Osteoblast (primary cell): ENCODE measurements around the gene MICU1. TPM values are rescaled to one million over a fixed set of nuclear protein-coding genes. Genes with fewer than 3 reads are reported as not detected.
"Not testable (repeated sequence)": the region's sequence is repeated elsewhere in the genome, so short reads cannot be mapped to it uniquely, and the experiment has no call there.

Source experiments
- DNase-seq: peaks from one replicate; pipeline ENCODE4 v3.0.0; 2011; ENCODE audit warnings: low spot score, mixed read lengths; ENCODE audit not compliant: insufficient read length; ENCODE audit errors: missing footprints
- H2AFZ ChIP-seq: 2 replicates; pipeline ENCODE4 v1.6.0; 2011; ENCODE audit warnings: mild to moderate bottlenecking, low read length
- H3K27ac ChIP-seq: 2 replicates; pipeline ENCODE4 v1.5.1; 2011; ENCODE audit warnings: mild to moderate bottlenecking, low read depth, low read length, moderate library complexity
- H3K27me3 ChIP-seq: 2 replicates; pipeline ENCODE4 v1.6.0; 2012; ENCODE audit warnings: mild to moderate bottlenecking, control low read depth, inconsistent platforms, low read length, moderate library complexity; ENCODE audit not compliant: insufficient read depth
- H3K36me3 ChIP-seq: 2 replicates; pipeline ENCODE4 v1.5.1; 2011; ENCODE audit warnings: mild to moderate bottlenecking, low read length, control low read depth, moderate library complexity; ENCODE audit not compliant: insufficient read depth
- H3K4me1 ChIP-seq: 2 replicates; pipeline ENCODE4 v1.5.1; 2011; ENCODE audit warnings: mild to moderate bottlenecking, low read length, control low read depth, moderate library complexity; ENCODE audit not compliant: insufficient read depth
- H3K4me2 ChIP-seq: 2 replicates; pipeline ENCODE4 v1.6.0; 2011; ENCODE audit warnings: mild to moderate bottlenecking, low read length; ENCODE audit not compliant: insufficient read depth
- H3K4me3 ChIP-seq: fragments of 200-600 bp; sonication (generic); 3 replicates; pipeline ENCODE4 v1.5.1; 2012; ENCODE audit warnings: mild to moderate bottlenecking, low read length, inconsistent platforms; ENCODE audit not compliant: insufficient read depth
- H3K79me2 ChIP-seq: 2 replicates; pipeline ENCODE4 v1.6.0; 2012; ENCODE audit warnings: mild to moderate bottlenecking, low read length, control low read depth, inconsistent platforms; ENCODE audit not compliant: insufficient read depth
- H3K9me3 ChIP-seq: 2 replicates; pipeline ENCODE4 v1.5.1; 2011; ENCODE audit warnings: low read depth, low read length, control low read depth
- H4K20me1 ChIP-seq: 2 replicates; pipeline ENCODE4 v1.6.0; 2012; ENCODE audit warnings: mild to moderate bottlenecking, low read length, control low read depth; ENCODE audit not compliant: insufficient read depth
- total RNA-seq: library from RNA; depleted of rRNA; stranded (reverse); fragments of >200 nt; gene quantifications from 2 replicates; pipeline ENCODE4 v1.2.3, GENCODE V29; 2012
- TF ChIP-seq, protein P1 (sequence below): IDR thresholded peaks from 2 replicates; pipeline ENCODE4 v1.5.1; 2011; ENCODE audit warnings: mild to moderate bottlenecking, low read depth, low read length, moderate library complexity; ENCODE audit errors: extremely low read depth

Gene MICU1
- total RNA-seq, 1 donor, result 79.6 TPM

GRCh38 chr10:72649291-72649690, 23.4 kb upstream of the MICU1 start:
- no peaks in the 10 kb centered on the region for H3K36me3 ChIP-seq
- H3K27ac ChIP-seq, result no peak overlapping the region
- no peaks in the 10 kb centered on the region for H3K4me1 ChIP-seq
- H3K79me2 ChIP-seq, result no peaks in the 10 kb centered on the region
- no peak overlapping the region for H3K4me3 ChIP-seq
- H3K9me3 ChIP-seq, result no peaks in the 10 kb centered on the region
- no peaks in the 10 kb centered on the region for H4K20me1 ChIP-seq
- H3K4me2 ChIP-seq, result no peak overlapping the region
- no peak overlapping the region for H2AFZ ChIP-seq
- DNase-seq, result no peak
- TF ChIP-seq, protein P1, sequence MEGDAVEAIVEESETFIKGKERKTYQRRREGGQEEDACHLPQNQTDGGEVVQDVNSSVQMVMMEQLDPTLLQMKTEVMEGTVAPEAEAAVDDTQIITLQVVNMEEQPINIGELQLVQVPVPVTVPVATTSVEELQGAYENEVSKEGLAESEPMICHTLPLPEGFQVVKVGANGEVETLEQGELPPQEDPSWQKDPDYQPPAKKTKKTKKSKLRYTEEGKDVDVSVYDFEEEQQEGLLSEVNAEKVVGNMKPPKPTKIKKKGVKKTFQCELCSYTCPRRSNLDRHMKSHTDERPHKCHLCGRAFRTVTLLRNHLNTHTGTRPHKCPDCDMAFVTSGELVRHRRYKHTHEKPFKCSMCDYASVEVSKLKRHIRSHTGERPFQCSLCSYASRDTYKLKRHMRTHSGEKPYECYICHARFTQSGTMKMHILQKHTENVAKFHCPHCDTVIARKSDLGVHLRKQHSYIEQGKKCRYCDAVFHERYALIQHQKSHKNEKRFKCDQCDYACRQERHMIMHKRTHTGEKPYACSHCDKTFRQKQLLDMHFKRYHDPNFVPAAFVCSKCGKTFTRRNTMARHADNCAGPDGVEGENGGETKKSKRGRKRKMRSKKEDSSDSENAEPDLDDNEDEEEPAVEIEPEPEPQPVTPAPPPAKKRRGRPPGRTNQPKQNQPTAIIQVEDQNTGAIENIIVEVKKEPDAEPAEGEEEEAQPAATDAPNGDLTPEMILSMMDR, result no peak
- H3K27me3 ChIP-seq, result no peaks in the 10 kb centered on the region

DNA sequence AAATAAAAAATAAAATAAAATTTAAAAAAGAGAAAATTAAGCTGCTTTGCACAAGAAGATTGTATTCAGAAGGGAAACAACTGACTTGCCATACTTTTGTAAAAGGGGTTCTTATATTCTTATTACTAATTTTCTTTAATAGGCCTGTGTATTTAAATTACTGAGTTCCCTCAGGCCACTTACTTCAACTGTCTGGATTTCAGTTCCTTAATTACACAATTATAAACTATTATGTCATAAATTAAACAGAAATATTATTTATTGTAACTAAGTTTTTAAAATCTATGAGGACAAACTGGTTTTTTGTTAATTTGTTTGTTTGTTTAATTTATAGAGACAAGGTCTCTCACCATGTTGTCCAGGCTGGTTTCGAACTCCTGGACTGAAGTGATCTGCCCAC, 22.4 kb upstream of the MICU1 start:
- Histone ChIP-seq H3K4me3 (no peak overlapping the region), H3K9me3 (no peaks in the 10 kb centered on the region), H3K27me3 (no peaks in the 10 kb centered on the region), H3K27ac (no peak overlapping the region), H4K20me1 (no peaks in the 10 kb centered on the region), H3K36me3 (no peaks in the 10 kb centered on the region), H3K4me1 (no peaks in the 10 kb centered on the region), H3K4me2 (no peak overlapping the region), H3K79me2 (no peaks in the 10 kb centered on the region), H2AFZ (no peak overlapping the region)
- TF ChIP-seq, protein P1, result no peak
- DNase-seq, result no peak

DNA sequence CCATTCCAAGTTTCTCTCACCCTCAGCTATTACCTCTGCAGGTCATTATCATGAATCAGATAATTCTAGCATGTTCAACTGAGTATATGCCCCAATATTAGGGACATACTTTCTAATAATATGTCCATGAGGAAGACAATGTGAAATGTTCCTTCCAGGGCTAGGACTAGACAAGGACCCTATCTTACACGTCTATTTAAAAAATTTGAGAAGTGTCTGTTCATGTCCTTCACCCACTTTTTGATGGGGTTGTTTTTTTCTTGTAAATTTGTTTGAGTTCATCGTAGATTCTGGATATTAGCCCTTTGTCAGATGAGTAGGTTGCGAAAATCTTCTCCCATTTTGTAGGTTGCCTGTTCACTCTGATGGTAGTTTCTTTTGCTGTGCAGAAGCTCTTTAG, 21.1 kb upstream of the MICU1 start:
- not testable (repeated sequence) for H3K4me2 ChIP-seq, H4K20me1 ChIP-seq, H3K27me3 ChIP-seq, H3K4me3 ChIP-seq, H3K9me3 ChIP-seq, H3K4me1 ChIP-seq, DNase-seq, H3K36me3 ChIP-seq, H3K79me2 ChIP-seq, H2AFZ ChIP-seq, H3K27ac ChIP-seq

DNA sequence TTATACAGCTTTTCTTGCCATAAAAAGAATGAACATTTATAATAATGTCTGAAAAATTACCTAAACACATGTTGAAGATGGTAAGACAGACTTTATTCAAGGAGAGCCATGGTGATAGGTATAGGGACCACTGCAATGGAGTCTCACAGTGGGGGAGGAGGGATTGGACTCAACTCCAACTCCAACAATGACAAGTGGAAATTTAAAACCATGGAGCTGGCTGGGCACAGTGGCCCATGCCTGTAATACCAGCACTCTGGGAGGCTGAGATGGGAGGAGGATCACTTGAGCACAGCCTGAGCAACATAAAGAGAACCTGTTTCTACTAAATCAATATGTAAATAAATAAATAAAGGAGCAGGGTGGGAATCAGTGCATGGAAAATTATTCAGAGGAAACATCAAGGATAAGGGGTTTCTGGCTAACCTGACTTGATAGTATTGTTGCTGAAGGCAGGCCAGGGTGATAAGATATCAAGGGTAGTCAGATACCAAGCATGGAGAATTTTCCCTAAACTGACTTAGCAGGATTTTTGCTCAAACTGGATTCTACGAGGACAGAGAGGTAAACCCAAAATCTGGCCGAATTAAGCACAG, 19.5 kb upstream of the MICU1 start:
- Histone ChIP-seq H3K79me2 (no peaks in the 10 kb centered on the region), H3K27ac (no peak overlapping the region), H2AFZ (no peak overlapping the region), H3K36me3 (no peaks in the 10 kb centered on the region), H3K4me2 (no peak overlapping the region), H4K20me1 (no peaks in the 10 kb centered on the region), H3K27me3 (no peaks in the 10 kb centered on the region), H3K4me3 (no peak overlapping the region), H3K9me3 (no peaks in the 10 kb centered on the region), H3K4me1 (no peaks in the 10 kb centered on the region)
- no peak for DNase-seq
- TF ChIP-seq, protein P1, result no peak
